DMS 273 (cell line): ENCODE measurements around the gene AKAP3.

Experiments
- DNase-seq: peaks from one replicate; lab custom pipeline; 2025; ENCODE audit not compliant: unreplicated experiment; lab: John Stamatoyannopoulos, UW

Gene AKAP3

GRCh38 chr12:4603421-4603820 lies 45.4 kb downstream of the AKAP3 start:
- peak; percentile 3 for DNase-seq

GRCh38 chr12:4595881-4596280 lies 53.0 kb downstream of the AKAP3 start:
- DNase-seq, result no peak

GRCh38 chr12:4591180-4591687 lies 57.6 kb downstream of the AKAP3 start:
- DNase-seq, result peak; percentile 10

- DNase-seq, result no peak
Measured at GRCh38 chr12:4589941-4590340, 58.9 kb downstream of the AKAP3 start.

GRCh38 chr12:4588916-4589315 lies 59.9 kb downstream of the AKAP3 start:
- DNase-seq, result no peak

- DNase-seq, result no peak
Measured at GRCh38 chr12:4587108-4587507, 61.7 kb downstream of the AKAP3 start.

GRCh38 chr12:4586500-4586899 lies 62.4 kb downstream of the AKAP3 start:
- no peak for DNase-seq

- DNase-seq, result no peak
Measured at GRCh38 chr12:4584896-4585295, 64.0 kb downstream of the AKAP3 start.

- DNase-seq, result no peak
Measured at GRCh38 chr12:4584281-4584680, 64.6 kb downstream of the AKAP3 start.

GRCh38 chr12:4580281-4580688 lies 68.6 kb downstream of the AKAP3 start:
- DNase-seq, result no peak

GRCh38 chr12:4579305-4580102 lies 69.3 kb downstream of the AKAP3 start:
- DNase-seq, result peak; percentile 40

GRCh38 chr12:4572680-4573079 lies 76.2 kb downstream of the AKAP3 start:
- no peak for DNase-seq

- no peak for DNase-seq
Measured at GRCh38 chr12:4569261-4569660, 79.6 kb downstream of the AKAP3 start.

GRCh38 chr12:4567073-4567881 lies 81.6 kb downstream of the AKAP3 start:
- no peak for DNase-seq

- no peak for DNase-seq
Measured at GRCh38 chr12:4566474-4566873, 82.4 kb downstream of the AKAP3 start.
